ENCODE data around the gene GABBR1. TPM values are rescaled to one million over a fixed set of nuclear protein-coding genes. Genes with fewer than 3 reads are reported as not detected.

GABBR1 gene
- total RNA-seq = 50.8 and 52.1 TPM in 2 replicates
- 43.6 and 53.1 TPM in 2 replicates for polyA plus RNA-seq
- 6.9 and 8.4 TPM in 2 replicates for polyA plus RNA-seq (2011; cell fraction: cytosol; rRNA removed)
- polyA plus RNA-seq (2011; cell fraction: nucleus; rRNA removed) = 224 and 260 TPM in 2 replicates
- polyA plus RNA-seq (2012) = 25.6 and 33.6 TPM in 2 replicates
- 44.5 and 53.6 TPM in 2 replicates for polyA minus RNA-seq
- 1.5 TPM for polyA minus RNA-seq (2011; cell fraction: cytosol; rRNA and poly(A)+ RNA removed)
- 64.6 and 69.9 TPM in 2 replicates for polyA minus RNA-seq (2011; cell fraction: nucleus; rRNA and poly(A)+ RNA removed)
- Bru-seq, nascent RNA = percentile 50 among the genes with signal in this experiment
- BruChase-seq, experiment 1, labeled RNA remaining after a 6-hour chase = percentile 66 among the genes with signal in this experiment
- BruChase-seq, experiment 2, labeled RNA remaining after a 2-hour chase = percentile 65 among the genes with signal in this experiment
- long read RNA-seq, partial matches to known transcripts = 3 of 20 reads
- long read RNA-seq, other reads (novel, unspliced or antisense) = 17 of 20 reads

DNA sequence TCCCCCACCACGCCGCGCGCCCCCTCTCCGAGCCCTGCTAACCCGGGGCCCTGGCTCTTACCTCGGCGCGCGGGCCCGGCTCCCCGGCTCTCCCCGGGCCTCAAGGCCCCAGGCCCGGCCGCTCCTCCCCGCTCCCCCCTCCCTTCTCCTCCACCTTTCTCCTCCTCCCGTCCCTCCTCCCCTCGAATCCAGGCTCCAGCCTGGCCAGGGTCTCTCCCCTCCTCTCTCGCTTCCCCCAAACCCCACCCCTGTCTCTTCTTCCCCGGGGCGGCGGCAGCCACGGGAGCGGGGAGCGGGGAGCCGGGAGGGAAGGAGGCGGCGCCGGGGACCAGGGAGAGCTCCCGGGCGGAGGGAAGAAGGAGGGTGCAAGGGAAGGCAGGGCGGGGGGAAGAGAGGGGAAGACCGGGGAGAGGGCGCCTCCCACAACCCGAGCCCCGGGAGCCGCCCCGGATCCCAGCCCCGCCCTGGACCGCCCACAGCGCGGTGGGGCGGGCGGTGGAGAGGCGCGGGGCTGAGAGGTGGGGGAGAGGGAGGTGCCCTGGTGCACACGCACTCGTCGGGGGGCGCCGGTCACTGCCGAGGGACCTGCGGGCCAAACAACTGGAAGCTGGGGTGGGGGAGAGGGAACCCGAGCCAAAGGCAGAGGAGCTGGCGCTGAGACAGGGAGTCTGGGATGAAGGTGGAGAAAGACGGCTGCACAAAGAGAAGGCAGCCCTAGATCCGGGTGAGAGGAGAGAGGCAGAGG, at the start of gene GABBR1:
Gene GABBR1 (minus strand): TSS at position 395 of the 745 bp plus-strand sequence. CDS start 798 bp downstream, outside the sequence.
- dilution Hi-C loops (cut with MboI; ENCODE audit: extremely low pct_ligation_motif_present, low sequenced_read_pairs) = no loop called here
- intact Hi-C loops (cut with micrococcal nuclease) = loop anchor here (1.0 kb wide), 1 partner anchor 17 kb away; no protein-coding TSS in a partner anchor
- peak; percentile 92 for FAIRE-seq

More for the DNA sequence above, at the start of gene GABBR1:
- peaks cover 28% of the 10 kb centered on the region for H3K4me1 ChIP-seq (ENCODE audit: control insufficient read depth, extremely low read depth, insufficient read depth, low read length)
- peak; percentile 59 for DNase-seq (ENCODE audit: low read depth, low spot score)
- no peak for TF ChIP-seq FOS (IDR thresholded peaks at IDR 0.05; ENCODE audit: borderline replicate concordance, insufficient read depth, low read length)
- TF ChIP-seq, protein P1, sequence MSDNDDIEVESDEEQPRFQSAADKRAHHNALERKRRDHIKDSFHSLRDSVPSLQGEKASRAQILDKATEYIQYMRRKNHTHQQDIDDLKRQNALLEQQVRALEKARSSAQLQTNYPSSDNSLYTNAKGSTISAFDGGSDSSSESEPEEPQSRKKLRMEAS (IDR thresholded peaks at IDR 0.05; ENCODE audit: insufficient read depth, insufficient read length) = no peak
- no peak for TF ChIP-seq GATA2 (IDR thresholded peaks at IDR 0.05; ENCODE audit: insufficient read depth, insufficient read length, low read depth, low read length)
- TF ChIP-seq MYC (IDR thresholded peaks at IDR 0.05; ENCODE audit: low read depth, low read length) = no peak
- no peak for TF ChIP-seq POLR2A (IDR thresholded peaks at IDR 0.05; ENCODE audit: low read depth, low read length)
- no peak for TF ChIP-seq EZH2 (IDR thresholded peaks at IDR 0.05; ENCODE audit: borderline replicate concordance, low read depth, low read length, severe bottlenecking)
- no peak for TF ChIP-seq JUN (IDR thresholded peaks at IDR 0.05; ENCODE audit: borderline replicate concordance, insufficient read depth, insufficient read length, low read depth)
- TF ChIP-seq POLR2AphosphoS5 (IDR thresholded peaks at IDR 0.05; ENCODE audit: insufficient read depth, low read depth, low read length) = no peak
- TF ChIP-seq, protein P2, sequence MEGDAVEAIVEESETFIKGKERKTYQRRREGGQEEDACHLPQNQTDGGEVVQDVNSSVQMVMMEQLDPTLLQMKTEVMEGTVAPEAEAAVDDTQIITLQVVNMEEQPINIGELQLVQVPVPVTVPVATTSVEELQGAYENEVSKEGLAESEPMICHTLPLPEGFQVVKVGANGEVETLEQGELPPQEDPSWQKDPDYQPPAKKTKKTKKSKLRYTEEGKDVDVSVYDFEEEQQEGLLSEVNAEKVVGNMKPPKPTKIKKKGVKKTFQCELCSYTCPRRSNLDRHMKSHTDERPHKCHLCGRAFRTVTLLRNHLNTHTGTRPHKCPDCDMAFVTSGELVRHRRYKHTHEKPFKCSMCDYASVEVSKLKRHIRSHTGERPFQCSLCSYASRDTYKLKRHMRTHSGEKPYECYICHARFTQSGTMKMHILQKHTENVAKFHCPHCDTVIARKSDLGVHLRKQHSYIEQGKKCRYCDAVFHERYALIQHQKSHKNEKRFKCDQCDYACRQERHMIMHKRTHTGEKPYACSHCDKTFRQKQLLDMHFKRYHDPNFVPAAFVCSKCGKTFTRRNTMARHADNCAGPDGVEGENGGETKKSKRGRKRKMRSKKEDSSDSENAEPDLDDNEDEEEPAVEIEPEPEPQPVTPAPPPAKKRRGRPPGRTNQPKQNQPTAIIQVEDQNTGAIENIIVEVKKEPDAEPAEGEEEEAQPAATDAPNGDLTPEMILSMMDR (IDR thresholded peaks at IDR 0.05; ENCODE audit: extremely low read depth in 1 of 2, insufficient read depth in 1 of 2, low read depth in 1 of 2, low read length in 2 of 2) = no peak
- CTCF ChIA-PET = interaction anchor here (1.8 to 2.7 kb wide), 3 partner anchors 14 to 21 kb away, joined by 28 to 34 read pairs (median 30); no protein-coding TSS in a partner anchor
- peak within 1 kb of the TSS; percentile 18 for H3K9ac ChIP-seq (replicated peaks; ENCODE audit: extremely low read depth, insufficient read depth, low read length)
- POLR2A ChIA-PET = interaction anchor here (1.3 kb wide), 1 partner anchor 17 kb away, joined by 7 read pairs; no protein-coding TSS in a partner anchor
- H4K20me1 ChIP-seq (replicated peaks; ENCODE audit: control insufficient read depth, extremely low read depth, insufficient read depth, low read length) = no peaks in the 10 kb centered on the region
- H3K27ac ChIP-seq (ENCODE audit: insufficient read depth, low read depth, low read length) = no peak within 1 kb of the TSS
- peak within 1 kb of the TSS; percentile 57 to 73 (median 62) for H3K4me3 ChIP-seq (replicated peaks in 1 of 3; ENCODE audit: insufficient read depth in 1 of 3, low read depth in 1 of 3, low read length in 3 of 3)
- BruUV-seq (replicated peaks) = no TSS peak
- no peaks in the 10 kb centered on the region for H3K9me3 ChIP-seq (replicated peaks; ENCODE audit: control insufficient read depth, insufficient read depth, low read length)
- peak within 1 kb of the TSS; percentile 86 for H3K4me2 ChIP-seq (ENCODE audit: insufficient read depth, low read length)
- no peaks in the 10 kb centered on the region for H3K79me2 ChIP-seq (ENCODE audit: control insufficient read depth, insufficient read depth, low read length)
- no peaks in the 10 kb centered on the region for H3K9me1 ChIP-seq (replicated peaks; ENCODE audit: control insufficient read depth, extremely low read depth, insufficient read depth, low read length)
- no peaks in the 10 kb centered on the region for H3K36me3 ChIP-seq (ENCODE audit: control insufficient read depth in 2 of 2, extremely low read depth in 1 of 2, insufficient read depth in 2 of 2, low read length in 2 of 2)
- no peaks in the 10 kb centered on the region for H3K27me3 ChIP-seq (ENCODE audit: control insufficient read depth in 2 of 2, insufficient read depth in 2 of 2, low read length in 2 of 2)
- H2AFZ ChIP-seq (ENCODE audit: low read depth, low read length) = peak within 1 kb of the TSS; percentile 87

Data from endothelial cell of umbilical vein (primary cell).